HuH-7 (cell line): ENCODE results near the gene FNDC11.

Experiments used
- DNase-seq: peaks from one replicate; pipeline ENCODE4 v3.0.0; 2011; ENCODE audit warnings: low spot score

FNDC11 gene

GRCh38 chr20:63582382-63583063, 28.6 kb downstream of the FNDC11 start:
- DNase-seq: no peak

- DNase-seq: no peak
Measured at GRCh38 chr20:63585616-63586565, 31.9 kb downstream of the FNDC11 start.

DNA sequence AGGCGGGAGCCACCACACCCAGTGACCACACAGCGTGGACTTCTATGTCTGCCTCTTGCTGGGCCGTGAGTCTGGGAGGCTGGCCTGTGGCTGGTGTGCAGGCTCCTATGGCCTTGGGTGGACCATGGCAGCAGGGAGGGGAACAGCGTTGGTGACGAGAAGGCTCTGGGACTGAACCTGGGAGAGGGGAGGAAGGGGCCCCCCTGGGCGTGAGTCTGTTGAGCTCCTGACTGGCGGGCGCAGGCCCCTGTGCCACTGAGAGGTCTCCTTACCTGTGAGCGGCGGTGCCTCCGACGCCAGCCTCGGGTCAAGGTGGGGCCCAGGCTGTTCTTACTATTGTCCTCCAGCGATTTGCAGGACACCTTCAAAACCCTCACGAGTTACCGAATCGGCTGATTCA, 32.8 kb downstream of the FNDC11 start:
- no peak for DNase-seq

DNA sequence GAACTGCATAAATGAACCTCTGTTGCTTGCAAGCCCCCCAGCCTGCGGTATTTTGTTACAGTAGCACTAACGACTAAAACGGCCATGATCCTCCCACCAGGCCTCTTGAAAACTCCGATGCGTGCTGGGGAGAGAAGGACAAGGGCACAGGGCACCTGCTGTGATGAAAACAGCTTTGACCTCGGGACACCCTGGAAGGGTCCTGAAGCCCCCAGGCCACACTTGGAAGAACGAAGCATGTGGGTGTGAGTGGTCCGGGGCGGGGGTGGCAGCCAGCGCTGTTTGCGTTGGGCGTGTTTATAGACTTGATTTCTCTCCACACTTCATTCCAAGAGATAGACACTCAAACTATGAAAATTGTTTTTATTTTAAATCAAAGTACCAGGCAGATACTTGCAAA, 33.3 kb downstream of the FNDC11 start:
- no peak for DNase-seq

DNA sequence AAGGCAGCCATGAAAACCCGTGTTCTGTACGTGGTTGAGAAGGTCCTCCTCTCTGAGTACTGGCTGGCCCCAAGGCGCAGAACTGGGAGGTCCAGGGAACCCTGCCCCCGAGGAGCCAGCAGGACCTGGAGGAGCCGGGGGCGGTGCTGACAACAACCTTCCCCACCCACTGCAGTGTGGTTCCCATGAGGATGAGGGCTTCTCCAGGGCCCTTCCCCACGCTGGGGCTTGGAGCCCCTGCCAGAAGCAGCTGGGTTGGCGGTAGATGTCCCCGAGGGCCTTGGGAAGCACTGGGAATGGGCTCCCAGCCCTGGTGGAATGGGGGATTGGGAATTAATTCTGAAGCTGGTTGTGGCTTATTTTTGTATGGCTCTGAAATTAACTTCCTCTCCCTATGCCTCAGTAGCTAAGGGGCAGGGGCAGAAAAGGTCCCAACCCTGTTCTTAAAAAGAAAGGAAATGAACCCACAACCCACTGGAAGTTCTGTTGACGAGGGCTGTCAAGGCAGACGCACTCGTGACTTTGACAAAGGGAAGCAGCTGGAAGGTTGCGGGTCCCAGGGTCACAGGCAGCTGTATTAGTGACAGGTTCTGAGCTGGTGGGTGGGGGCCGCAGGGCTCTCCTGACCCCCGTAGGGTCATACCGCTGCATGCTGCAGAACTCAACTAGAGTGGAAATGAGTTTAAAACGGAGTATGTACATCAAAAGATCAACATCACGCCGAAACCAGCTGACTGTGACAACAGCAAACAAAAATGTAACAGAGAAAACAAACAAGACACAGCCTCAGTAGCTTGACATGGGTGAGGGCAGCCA, 34.0 kb downstream of the FNDC11 start:
- DNase-seq: no peak

DNA sequence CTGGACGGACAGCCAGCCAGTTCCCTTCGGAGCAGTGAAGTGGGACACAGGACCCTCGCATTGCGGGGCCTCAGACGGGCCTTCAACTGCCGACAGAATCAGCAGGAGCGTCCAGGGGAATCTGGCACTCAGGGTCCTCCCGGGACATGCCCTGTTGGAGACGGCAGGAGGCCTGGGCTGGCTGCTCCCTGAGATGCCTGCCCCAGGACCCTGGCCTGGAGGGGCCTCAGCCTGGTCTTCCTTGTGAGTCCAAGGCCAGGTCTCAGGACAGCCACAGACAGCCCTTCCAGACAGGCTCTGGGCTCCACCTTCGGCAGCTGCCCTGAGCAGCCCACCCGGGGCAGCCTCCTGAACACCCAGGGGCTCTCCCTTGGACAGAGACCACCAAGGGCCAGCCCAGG, 34.7 kb downstream of the FNDC11 start:
- DNase-seq: no peak

- DNase-seq: no peak
Measured at GRCh38 chr20:63589261-63590217, 35.6 kb downstream of the FNDC11 start.

GRCh38 chr20:63590218-63591146, 36.5 kb downstream of the FNDC11 start:
- no peak for DNase-seq

- no peak for DNase-seq
Measured at GRCh38 chr20:63591147-63591533, 37.2 kb downstream of the FNDC11 start.

- no peak for DNase-seq
Measured at GRCh38 chr20:63591786-63592355, 37.9 kb downstream of the FNDC11 start.

GRCh38 chr20:63592661-63593060, 38.7 kb downstream of the FNDC11 start:
- DNase-seq: no peak

DNA sequence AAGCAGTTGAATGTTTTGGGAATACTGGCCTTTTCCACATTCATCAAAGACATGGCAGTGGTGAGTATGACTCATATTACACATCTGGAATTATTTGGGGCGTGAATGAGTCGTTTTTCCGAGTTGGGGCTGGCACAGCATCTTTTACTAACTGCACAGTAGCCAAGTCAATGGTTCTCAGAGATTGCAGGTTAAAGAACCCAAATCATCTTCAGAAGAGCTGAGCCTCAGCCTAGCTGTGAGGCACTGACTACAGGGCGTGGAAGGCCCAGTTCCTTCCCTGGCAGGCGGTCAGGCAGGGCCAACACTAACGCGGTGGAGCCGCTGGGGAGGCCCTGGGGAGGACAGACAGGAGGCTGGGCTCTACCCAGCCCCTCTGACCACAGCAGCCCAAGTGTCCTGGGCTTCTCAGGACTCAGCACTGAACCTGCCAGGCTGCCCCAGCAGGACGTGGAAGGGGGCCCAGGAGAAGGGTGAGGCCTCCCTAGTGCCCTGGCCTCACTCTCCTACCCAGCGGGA, 40.1 kb downstream of the FNDC11 start:
- DNase-seq: no peak

GRCh38 chr20:63595416-63596127, 41.6 kb downstream of the FNDC11 start:
- no peak for DNase-seq

GRCh38 chr20:63596423-63596822, 42.5 kb downstream of the FNDC11 start:
- no peak for DNase-seq

DNA sequence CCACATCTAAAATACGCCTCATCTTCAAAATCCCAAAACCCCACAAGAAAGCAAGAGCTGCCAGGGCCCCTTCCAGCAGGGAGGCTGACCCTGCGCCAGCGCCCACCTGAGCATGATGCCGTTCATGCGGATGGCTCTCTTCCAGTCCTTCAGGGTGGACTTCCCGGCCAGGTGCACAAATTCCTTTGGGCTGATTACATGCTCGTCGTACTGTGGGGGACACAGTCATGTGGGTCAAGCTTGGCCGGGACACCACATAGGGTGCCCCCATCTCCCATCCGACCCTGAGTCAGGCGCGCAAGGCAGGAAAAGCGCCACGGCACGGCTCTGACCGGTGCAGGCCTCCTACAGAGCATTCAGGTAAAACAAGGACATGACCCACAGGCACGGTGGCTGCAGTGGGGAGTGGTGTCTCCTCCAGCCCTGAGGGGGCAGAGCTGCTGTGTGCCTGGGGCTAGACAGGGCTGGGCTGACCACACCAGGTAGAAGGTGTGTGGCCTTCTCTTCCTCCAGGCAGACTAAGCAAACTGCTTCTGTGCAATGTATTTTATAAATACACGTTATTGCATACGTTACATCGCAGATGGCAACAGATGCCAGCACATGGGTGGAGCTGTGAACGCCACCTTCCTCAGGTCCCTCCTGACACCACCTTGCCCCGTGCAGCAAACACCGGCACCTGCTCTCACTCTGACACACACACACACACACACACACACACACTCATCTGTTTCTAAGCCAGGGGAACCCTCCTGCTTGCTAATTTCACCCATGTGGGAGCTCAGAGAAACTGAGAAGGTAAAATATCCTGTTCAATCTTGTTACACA, 43.9 kb downstream of the FNDC11 start:
- DNase-seq: no peak

DNA sequence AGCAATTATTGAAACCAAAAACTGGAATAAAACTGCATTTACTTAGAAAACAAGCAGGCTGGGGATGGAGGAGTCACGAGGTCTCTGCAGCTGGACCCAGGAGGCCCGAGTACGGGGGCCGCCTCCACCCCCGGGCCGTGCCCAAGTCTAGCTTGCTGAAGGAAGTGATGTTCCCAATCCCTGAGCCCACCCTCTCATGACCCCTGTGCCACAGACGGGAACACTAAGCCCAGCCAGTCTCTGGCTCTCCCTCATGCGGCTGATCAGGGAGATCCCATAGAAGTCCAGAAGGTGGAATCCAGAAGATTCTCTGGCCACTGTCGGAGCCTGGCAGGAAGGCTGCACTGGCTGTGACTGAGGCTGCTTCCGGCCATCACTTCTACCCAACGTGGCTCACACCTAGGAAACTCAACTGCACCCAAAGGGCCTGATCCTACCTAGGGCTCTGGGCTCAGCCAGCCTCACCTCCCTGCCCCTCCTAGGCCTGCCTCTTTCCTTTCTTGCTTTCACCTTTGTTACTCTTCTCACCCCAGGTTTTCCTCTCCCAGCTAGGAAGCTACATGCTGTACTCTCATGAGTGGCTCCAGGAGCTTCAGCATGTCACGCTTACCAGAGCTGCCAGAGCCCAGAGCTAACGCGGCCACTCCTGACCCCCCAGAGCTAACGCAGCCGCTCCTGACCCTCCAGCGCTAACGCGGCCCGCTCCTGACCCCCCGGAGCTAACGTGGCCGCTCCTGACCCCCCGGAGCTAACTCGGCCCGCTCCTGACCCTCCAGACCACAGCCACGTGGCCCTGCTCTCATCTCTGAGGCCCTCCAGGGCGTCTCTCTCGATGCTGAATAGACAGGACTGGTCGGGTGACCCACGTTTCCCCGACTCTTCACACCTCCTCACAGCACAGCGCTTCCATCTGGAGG, 44.8 kb downstream of the FNDC11 start:
- DNase-seq: no peak
